Heart left ventricle (tissue), 13 donors: ENCODE measurements around the gene ZNF281.

Source experiments
- POLR2A ChIP-seq, 2 donors: fragments of 450-650 bp; IDR thresholded peaks; one replicate each; pipeline ENCODE4 v1.6.1; 2017; ENCODE audit warnings: antibody characterized with exemption in 2 of 2, mild to moderate bottlenecking in 2 of 2, moderate library complexity in 2 of 2
- TF ChIP-seq, protein P1 (sequence below), 12 donors: fragments of 200-600 bp; sonication (generic) in 4 of 12; IDR thresholded peaks; one replicate each; pipeline versions ENCODE4 v1.5.0 to v1.8.0; 2018 to 2022; ENCODE audit warnings: antibody characterized with exemption in 12 of 12, mild to moderate bottlenecking in 5 of 12
- donor health status: ischemic (EF 13 %, LVEDD 7.1; RV severe dilation, severe dysfunction).
- donor health status: DM: no; HTN: yes; CAD: no.
- donor health status: DM: no; HTN: no; CAD: no.
- donor health status: ischemic (EF 25% LVEDD 6.9; RV normal size, moderate dysfunction).
- donor health status: ischemic (EF 25% LVEDD 5.7; RV mildly dilated, moderate dysfunction).
- donor health status: ischemic (EF 35%, LVEDD 5.7; RV mildly dilated, moderate dysfunction).
- donor health status: nonischemic (EF 11% LVEDD 7.7; RV severe dilation, severe dysfunction).
- donor health status: DM: yes; HTN: yes; CAD: no.
- donor health status: PGD.
- donor health status: ischemic (EF 29% LVEDD 5.4; RV normal size, mild dysfunction).
- donor health status: nonischemic (EF 23%, LVEDD 6.1; RV moderate dilation, normal function).

- TF ChIP-seq, protein P1, sequence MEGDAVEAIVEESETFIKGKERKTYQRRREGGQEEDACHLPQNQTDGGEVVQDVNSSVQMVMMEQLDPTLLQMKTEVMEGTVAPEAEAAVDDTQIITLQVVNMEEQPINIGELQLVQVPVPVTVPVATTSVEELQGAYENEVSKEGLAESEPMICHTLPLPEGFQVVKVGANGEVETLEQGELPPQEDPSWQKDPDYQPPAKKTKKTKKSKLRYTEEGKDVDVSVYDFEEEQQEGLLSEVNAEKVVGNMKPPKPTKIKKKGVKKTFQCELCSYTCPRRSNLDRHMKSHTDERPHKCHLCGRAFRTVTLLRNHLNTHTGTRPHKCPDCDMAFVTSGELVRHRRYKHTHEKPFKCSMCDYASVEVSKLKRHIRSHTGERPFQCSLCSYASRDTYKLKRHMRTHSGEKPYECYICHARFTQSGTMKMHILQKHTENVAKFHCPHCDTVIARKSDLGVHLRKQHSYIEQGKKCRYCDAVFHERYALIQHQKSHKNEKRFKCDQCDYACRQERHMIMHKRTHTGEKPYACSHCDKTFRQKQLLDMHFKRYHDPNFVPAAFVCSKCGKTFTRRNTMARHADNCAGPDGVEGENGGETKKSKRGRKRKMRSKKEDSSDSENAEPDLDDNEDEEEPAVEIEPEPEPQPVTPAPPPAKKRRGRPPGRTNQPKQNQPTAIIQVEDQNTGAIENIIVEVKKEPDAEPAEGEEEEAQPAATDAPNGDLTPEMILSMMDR (IDR thresholded peaks at IDR 0.05): no peak
- no peak for TF ChIP-seq POLR2A (IDR thresholded peaks at IDR 0.05)
Measured at GRCh38 chr1:200438911-200439310, 29.1 kb upstream of the ZNF281 start.
